CD4-positive, alpha-beta T cell treated with Interleukin-1 beta for 1 hour (primary cell): Measurements from ENCODE around the gene CTSO.
"Not testable (repeated sequence)": the region's sequence is repeated elsewhere in the genome, so short reads cannot be mapped to it uniquely, and the experiment has no call there.

Experiments
- DNase-seq, 2 donors: peaks; one replicate each; pipeline ENCODE4 v3.0.0-alpha.2; 2020 to 2022

Gene CTSO

GRCh38 chr4:155904331-155904730 lies 49.3 kb downstream of the CTSO start:
- no peak for DNase-seq

GRCh38 chr4:155903453-155903852 lies 50.2 kb downstream of the CTSO start, which contains the start of gene TDO2:
TSS of gene TDO2 (plus strand) at chr4:155903696. CDS start at chr4:155903759, 63 bp downstream.
- DNase-seq = no peak

GRCh38 chr4:155901013-155901412 lies 52.7 kb downstream of the CTSO start:
- no peak for DNase-seq

- DNase-seq = no peak
Measured at GRCh38 chr4:155900381-155900780, 53.3 kb downstream of the CTSO start.

- DNase-seq = no peak
Measured at GRCh38 chr4:155899891-155900290, 53.8 kb downstream of the CTSO start.

GRCh38 chr4:155898371-155898770 lies 55.3 kb downstream of the CTSO start:
- not testable (repeated sequence) for DNase-seq

GRCh38 chr4:155891058-155891457 lies 62.6 kb downstream of the CTSO start:
- DNase-seq = no peak

GRCh38 chr4:155889946-155890345 lies 63.7 kb downstream of the CTSO start:
- no peak for DNase-seq

- no peak for DNase-seq
Measured at GRCh38 chr4:155889031-155889793, 64.5 kb downstream of the CTSO start.

GRCh38 chr4:155887847-155888570 lies 65.7 kb downstream of the CTSO start:
- no peak for DNase-seq

- DNase-seq = no peak
Measured at GRCh38 chr4:155887045-155887444, 66.6 kb downstream of the CTSO start.

GRCh38 chr4:155885666-155886065 lies 68.0 kb downstream of the CTSO start:
- DNase-seq = no peak

- no peak for DNase-seq
Measured at GRCh38 chr4:155883895-155884294, 69.8 kb downstream of the CTSO start.

GRCh38 chr4:155881555-155881954 lies 72.1 kb downstream of the CTSO start:
- no peak for DNase-seq

- DNase-seq = no peak
Measured at GRCh38 chr4:155879767-155880166, 73.9 kb downstream of the CTSO start.

GRCh38 chr4:155878611-155879010 lies 75.1 kb downstream of the CTSO start:
- no peak for DNase-seq

GRCh38 chr4:155877971-155878370 lies 75.7 kb downstream of the CTSO start:
- no peak for DNase-seq

- no peak for DNase-seq
Measured at GRCh38 chr4:155875878-155876277, 77.8 kb downstream of the CTSO start.
